Thyroid gland (tissue), 4 donors: ENCODE measurements around the gene NMUR1.

Experiments
- POLR2A ChIP-seq, 2 donors: fragments of 450-650 bp; IDR thresholded peaks; one replicate each; pipeline ENCODE4 v1.6.1; 2017; ENCODE audit warnings: antibody characterized with exemption in 2 of 2, mild to moderate bottlenecking in 2 of 2, moderate library complexity in 1 of 2
- TF ChIP-seq, protein P1 (sequence below), 6 experiments: fragments of 200-600 bp in 3 of 6; fragments of 450-650 bp in 3 of 6; sonication (generic) in 3 of 6; IDR thresholded peaks; one replicate each; pipeline ENCODE4 v1.5.1; 2016 to 2019; ENCODE audit warnings: antibody characterized with exemption in 6 of 6, mild to moderate bottlenecking in 2 of 6, inconsistent platforms in 1 of 6, moderate library complexity in 1 of 6

- TF ChIP-seq, protein P1, sequence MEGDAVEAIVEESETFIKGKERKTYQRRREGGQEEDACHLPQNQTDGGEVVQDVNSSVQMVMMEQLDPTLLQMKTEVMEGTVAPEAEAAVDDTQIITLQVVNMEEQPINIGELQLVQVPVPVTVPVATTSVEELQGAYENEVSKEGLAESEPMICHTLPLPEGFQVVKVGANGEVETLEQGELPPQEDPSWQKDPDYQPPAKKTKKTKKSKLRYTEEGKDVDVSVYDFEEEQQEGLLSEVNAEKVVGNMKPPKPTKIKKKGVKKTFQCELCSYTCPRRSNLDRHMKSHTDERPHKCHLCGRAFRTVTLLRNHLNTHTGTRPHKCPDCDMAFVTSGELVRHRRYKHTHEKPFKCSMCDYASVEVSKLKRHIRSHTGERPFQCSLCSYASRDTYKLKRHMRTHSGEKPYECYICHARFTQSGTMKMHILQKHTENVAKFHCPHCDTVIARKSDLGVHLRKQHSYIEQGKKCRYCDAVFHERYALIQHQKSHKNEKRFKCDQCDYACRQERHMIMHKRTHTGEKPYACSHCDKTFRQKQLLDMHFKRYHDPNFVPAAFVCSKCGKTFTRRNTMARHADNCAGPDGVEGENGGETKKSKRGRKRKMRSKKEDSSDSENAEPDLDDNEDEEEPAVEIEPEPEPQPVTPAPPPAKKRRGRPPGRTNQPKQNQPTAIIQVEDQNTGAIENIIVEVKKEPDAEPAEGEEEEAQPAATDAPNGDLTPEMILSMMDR (IDR thresholded peaks at IDR 0.05), result no peak
- no peak for TF ChIP-seq POLR2A (IDR thresholded peaks at IDR 0.05)
Measured at GRCh38 chr2:231480781-231481180, 49.5 kb downstream of the NMUR1 start.
